ENCODE results near the gene KCNQ2.

GRCh38 chr20:63393566-63393965 is 78.9 kb downstream of the KCNQ2 start:
- no peak for TF ChIP-seq CTCF (IDR thresholded peaks at IDR 0.05; ENCODE audit: insufficient read depth, low read length, poor library complexity, severe bottlenecking)
- no peak for TF ChIP-seq EZH2phosphoT487 (conservative IDR thresholded peaks at IDR 0.05; ENCODE audit: low read length)

All from SU-DHL-6 (cell line).